CD14-positive monocyte (primary cell): ENCODE measurements around the gene PIK3C3. TPM values are rescaled to one million over a fixed set of nuclear protein-coding genes. Genes with fewer than 3 reads are reported as not detected.

ENCODE experiments used
- DNase-seq, 3 donors: peaks; one replicate each; pipeline ENCODE4 v3.0.0-alpha.2; 2011 to 2022
- H2AFZ ChIP-seq: 2 replicates; pipeline ENCODE4 v1.6.0; 2012; ENCODE audit warnings: mild to moderate bottlenecking, low read depth, low read length, inconsistent platforms; ENCODE audit not compliant: insufficient read depth, poor library complexity, severe bottlenecking
- H3K27ac ChIP-seq, 2 donors: 1 replicate in 1 of 2; 2 replicates in 1 of 2; pipeline ENCODE4 v1.5.1; 2012 to 2013; ENCODE audit warnings: low read length in 2 of 2, control low read depth in 1 of 2, inconsistent platforms in 1 of 2, low read depth in 1 of 2, mild to moderate bottlenecking in 1 of 2
- H3K27me3 ChIP-seq, 2 donors: one replicate each; pipeline versions ENCODE4 v1.6.0 to v1.6.1; 2011 to 2013; ENCODE audit warnings: low read length in 2 of 2; ENCODE audit not compliant: control insufficient read depth in 2 of 2, insufficient read depth in 2 of 2
- H3K36me3 ChIP-seq, 2 donors: replicated peaks in 1 of 2; 1 replicate in 1 of 2; 2 replicates in 1 of 2; pipeline versions ENCODE4 v1.5.1 to v1.6.1; 2012 to 2013; ENCODE audit warnings: low read length in 2 of 2, control low read depth in 1 of 2, inconsistent platforms in 1 of 2, mild to moderate bottlenecking in 1 of 2; ENCODE audit not compliant: insufficient read depth in 2 of 2, control insufficient read depth in 1 of 2
- H3K4me1 ChIP-seq, 2 donors: 1 replicate in 1 of 2; 2 replicates in 1 of 2; pipeline versions ENCODE4 v1.5.1 to v1.6.1; 2012 to 2013; ENCODE audit warnings: low read length in 2 of 2, control low read depth in 1 of 2, inconsistent platforms in 1 of 2, mild to moderate bottlenecking in 1 of 2, moderate library complexity in 1 of 2; ENCODE audit not compliant: insufficient read depth in 2 of 2, control insufficient read depth in 1 of 2
- H3K4me2 ChIP-seq: replicated peaks from 2 replicates; pipeline ENCODE3; 2012; ENCODE audit warnings: low read length, moderate library complexity, mild to moderate bottlenecking; ENCODE audit not compliant: poor library complexity, severe bottlenecking; ENCODE audit errors: extremely low read depth
- H3K4me3 ChIP-seq, 3 experiments: fragments of 200-600 bp in 1 of 3; sonication (generic) in 1 of 3; replicated peaks in 1 of 3; 1 replicate in 2 of 3; 2 replicates in 1 of 3; pipeline ENCODE4 v1.5.1; 2011 to 2013; ENCODE audit warnings: low read length in 3 of 3, mild to moderate bottlenecking in 3 of 3, control low read depth in 2 of 3, low read depth in 2 of 3, inconsistent platforms in 1 of 3, moderate library complexity in 1 of 3
- H3K79me2 ChIP-seq: 2 replicates; pipeline ENCODE4 v1.6.0; 2012; ENCODE audit warnings: mild to moderate bottlenecking, control low read depth, inconsistent platforms, low read length, moderate library complexity; ENCODE audit not compliant: insufficient read depth
- H3K9ac ChIP-seq: 2 replicates; pipeline ENCODE4 v1.6.0; 2017; ENCODE audit warnings: low read length, mild to moderate bottlenecking; ENCODE audit not compliant: insufficient read depth, poor library complexity, severe bottlenecking
- H3K9me3 ChIP-seq, 2 donors: replicated peaks in 1 of 2; 1 replicate in 1 of 2; 2 replicates in 1 of 2; pipeline versions ENCODE4 v1.5.1 to v1.6.1; 2012 to 2013; ENCODE audit warnings: low read length in 2 of 2, control low read depth in 1 of 2; ENCODE audit not compliant: control insufficient read depth in 1 of 2, insufficient read depth in 1 of 2
- H4K20me1 ChIP-seq: 2 replicates; pipeline ENCODE4 v1.6.0; 2012; ENCODE audit warnings: mild to moderate bottlenecking, low read length, control low read depth, moderate library complexity; ENCODE audit not compliant: insufficient read depth
- H3K27ac Mint-ChIP-seq, 7 donors: one replicate each; pipeline ENCODE4 v1.8.0; 2020; ENCODE audit warnings: mild to moderate bottlenecking in 7 of 7, mixed read lengths in 7 of 7, moderate library complexity in 6 of 7, inconsistent platforms in 2 of 7
- H3K27me3 Mint-ChIP-seq, 3 donors: one replicate each; pipeline ENCODE4 v1.8.0; 2021 to 2022; ENCODE audit warnings: low read depth in 3 of 3, mild to moderate bottlenecking in 3 of 3, mixed read lengths in 3 of 3, moderate library complexity in 3 of 3, inconsistent platforms in 1 of 3
- H3K36me3 Mint-ChIP-seq, 2 donors: one replicate each; pipeline ENCODE4 v1.8.0; 2020; ENCODE audit warnings: mixed read lengths in 2 of 2, inconsistent platforms in 1 of 2, mild to moderate bottlenecking in 1 of 2
- H3K4me1 Mint-ChIP-seq: one replicate; pipeline ENCODE4 v1.8.0; 2020; ENCODE audit warnings: mild to moderate bottlenecking, mixed read lengths
- H3K4me3 Mint-ChIP-seq, 2 donors: one replicate each; pipeline ENCODE4 v1.8.0; 2020; ENCODE audit warnings: mild to moderate bottlenecking in 2 of 2, mixed read lengths in 2 of 2, moderate library complexity in 1 of 2
- H3K9me3 Mint-ChIP-seq, 7 donors: one replicate each; pipeline ENCODE4 v1.8.0; 2020 to 2022; ENCODE audit warnings: mixed read lengths in 7 of 7, mild to moderate bottlenecking in 6 of 7, moderate library complexity in 6 of 7, inconsistent platforms in 2 of 7
- WGBS: methylation state at CpG from one replicate; pipeline ENCODE4 v1.1.5; 2013; ENCODE audit warnings: missing lambda C conversion rate; ENCODE audit not compliant: insufficient coverage; 5-methylcytosine and 5-hydroxymethylcytosine counted together
- intact Hi-C, 2 donors: fragments of 100-400 bp; cut with micrococcal nuclease; formaldehyde crosslinking; loops; one replicate each; pipeline versions ENCODE4 v1.15.0 to v1.15.1; 2023
- polyA plus RNA-seq, 3 donors: library from polyadenylated mRNA; depleted of rRNA in 1 of 3; unstranded in 2 of 3; stranded (reverse) in 1 of 3; fragments of 300-500 nt in 2 of 3; fragments of >200 nt in 1 of 3; fragmentation: Illumina TruSeq in 2 of 3; gene quantifications; 1 replicate in 2 of 3; 2 replicates in 1 of 3; pipeline ENCODE4 v1.2.3, GENCODE V29; 2012 to 2021
- TF ChIP-seq, protein P1 (sequence below): fragments of 200-600 bp; IDR thresholded peaks from one replicate; pipeline ENCODE4 v1.8.0; 2022; ENCODE audit warnings: antibody characterized with exemption, mild to moderate bottlenecking

The PIK3C3 gene
- polyA plus RNA-seq, 3 donors, result 16.5 to 29.1 (median 25.9) TPM

DNA sequence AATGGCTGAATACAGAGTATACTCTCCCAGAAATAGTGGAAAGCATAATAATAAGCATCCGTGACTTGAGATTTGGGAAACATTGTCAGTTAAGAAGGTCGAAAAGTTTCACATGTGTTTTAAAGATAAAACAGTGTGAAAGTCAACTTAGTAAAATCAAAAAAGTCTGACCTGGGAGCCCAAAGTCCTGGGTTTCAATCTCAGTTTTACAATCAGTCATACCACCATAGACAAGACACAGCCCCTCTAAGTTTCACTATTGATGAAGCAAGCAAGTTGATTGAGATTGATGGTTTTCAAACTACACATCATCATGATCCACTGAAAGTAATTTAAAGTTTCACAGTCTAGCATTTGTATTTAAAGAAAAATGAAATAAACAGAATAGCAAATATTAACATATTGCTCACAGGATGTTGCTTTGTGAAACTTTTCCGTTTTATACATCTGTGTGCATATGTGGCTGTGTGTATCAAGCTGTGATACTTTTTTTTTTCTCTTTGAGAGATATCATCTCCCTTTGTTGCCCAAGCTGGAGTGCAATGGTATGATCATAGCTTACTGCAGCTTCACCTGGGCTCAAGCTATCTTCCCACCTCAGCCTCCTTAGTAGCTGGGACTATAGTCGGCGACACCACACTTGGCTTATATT is 71.1 kb downstream of the PIK3C3 start:
- no peaks in the 10 kb centered on the region for H3K9me3 Mint-ChIP-seq
- Histone ChIP-seq H3K27me3 (no peaks in the 10 kb centered on the region), H3K36me3 (peaks cover 36 to 76% of the 10 kb centered on the region in 2 donors), H3K4me3 (no peak overlapping the region), H3K9me3 (no peaks in the 10 kb centered on the region), H3K4me1 (no peaks in the 10 kb centered on the region), H3K4me2 (no peak overlapping the region), H3K79me2 (no peaks in the 10 kb centered on the region), H4K20me1 (no peaks in the 10 kb centered on the region), H2AFZ (no peak overlapping the region), H3K9ac (no peak overlapping the region), H3K27ac (no peak overlapping the region)
- TF ChIP-seq, protein P1, sequence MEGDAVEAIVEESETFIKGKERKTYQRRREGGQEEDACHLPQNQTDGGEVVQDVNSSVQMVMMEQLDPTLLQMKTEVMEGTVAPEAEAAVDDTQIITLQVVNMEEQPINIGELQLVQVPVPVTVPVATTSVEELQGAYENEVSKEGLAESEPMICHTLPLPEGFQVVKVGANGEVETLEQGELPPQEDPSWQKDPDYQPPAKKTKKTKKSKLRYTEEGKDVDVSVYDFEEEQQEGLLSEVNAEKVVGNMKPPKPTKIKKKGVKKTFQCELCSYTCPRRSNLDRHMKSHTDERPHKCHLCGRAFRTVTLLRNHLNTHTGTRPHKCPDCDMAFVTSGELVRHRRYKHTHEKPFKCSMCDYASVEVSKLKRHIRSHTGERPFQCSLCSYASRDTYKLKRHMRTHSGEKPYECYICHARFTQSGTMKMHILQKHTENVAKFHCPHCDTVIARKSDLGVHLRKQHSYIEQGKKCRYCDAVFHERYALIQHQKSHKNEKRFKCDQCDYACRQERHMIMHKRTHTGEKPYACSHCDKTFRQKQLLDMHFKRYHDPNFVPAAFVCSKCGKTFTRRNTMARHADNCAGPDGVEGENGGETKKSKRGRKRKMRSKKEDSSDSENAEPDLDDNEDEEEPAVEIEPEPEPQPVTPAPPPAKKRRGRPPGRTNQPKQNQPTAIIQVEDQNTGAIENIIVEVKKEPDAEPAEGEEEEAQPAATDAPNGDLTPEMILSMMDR, result no peak
- no peak for DNase-seq
- H3K27ac Mint-ChIP-seq, result no peak overlapping the region
- intact Hi-C loops, result no loop called here
- H3K4me3 Mint-ChIP-seq, result no peak overlapping the region
- no peaks in the 10 kb centered on the region for H3K27me3 Mint-ChIP-seq
- 88% methylated on average over 1 of the region's 5 CpGs for WGBS
- peaks cover 46 to 54% of the 10 kb centered on the region in 2 donors for H3K36me3 Mint-ChIP-seq
- no peaks in the 10 kb centered on the region for H3K4me1 Mint-ChIP-seq

DNA sequence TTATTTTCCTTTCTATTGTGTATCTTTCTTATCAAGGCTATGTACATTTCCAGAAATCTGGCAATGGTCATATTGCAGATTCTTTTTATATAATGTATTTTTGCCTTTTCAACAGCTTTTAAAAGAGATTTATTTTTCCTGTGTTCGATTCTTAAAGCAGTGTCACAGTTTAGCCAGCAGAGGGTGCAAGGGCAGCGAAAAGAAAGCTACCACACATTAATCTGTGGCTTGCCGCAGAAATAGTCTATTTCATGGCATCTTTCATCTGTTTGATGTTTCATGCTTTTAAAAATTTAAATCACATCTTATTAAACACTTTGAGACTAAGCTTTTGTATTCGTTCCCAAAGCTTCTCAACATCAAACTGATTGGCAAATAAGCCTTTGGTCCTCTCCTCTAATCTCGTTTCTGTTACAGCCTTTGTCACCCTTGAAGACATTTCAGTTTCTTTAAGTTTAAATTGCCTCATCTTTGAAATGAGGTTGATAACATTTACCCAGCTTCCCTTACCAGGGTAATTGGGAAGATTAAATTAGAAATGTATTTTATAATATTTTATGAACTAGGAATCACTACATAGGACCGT is 73.3 kb downstream of the PIK3C3 start:
- Histone ChIP-seq H3K27ac (no peak overlapping the region), H4K20me1 (no peaks in the 10 kb centered on the region), H3K27me3 (no peaks in the 10 kb centered on the region), H3K36me3 (peaks cover 39 to 76% of the 10 kb centered on the region in 2 donors), H2AFZ (no peak overlapping the region), H3K9me3 (no peaks in the 10 kb centered on the region), H3K4me2 (no peak overlapping the region), H3K79me2 (no peaks in the 10 kb centered on the region), H3K4me3 (no peak overlapping the region), H3K4me1 (no peaks in the 10 kb centered on the region), H3K9ac (no peak overlapping the region)
- TF ChIP-seq, protein P1, result peak; percentile 91
- DNase-seq, result peak in 2 of 3 donors; percentile 5 to 6
- Mint-ChIP-seq H3K4me3 (no peak overlapping the region), H3K9me3 (no peaks in the 10 kb centered on the region), H3K4me1 (no peaks in the 10 kb centered on the region), H3K27me3 (peaks cover 0 to 2% (median 0%) of the 10 kb centered on the region in 3 donors), H3K27ac (no peak overlapping the region), H3K36me3 (peaks cover 50 to 57% of the 10 kb centered on the region in 2 donors)
- intact Hi-C loops, result no loop called here
- 83% methylated on average over 1 of the region's 6 CpGs for WGBS
